Activated CD8-positive, alpha-beta memory T cell treated with anti-CD3 and anti-CD28 coated beads, Interleukin-2, amount 10 ng/mL, durations not matched to agents 7 days and 5 days (primary cell): ENCODE measurements around the gene CPVL. TPM values are rescaled to one million over a fixed set of nuclear protein-coding genes. Genes with fewer than 3 reads are reported as not detected.

Source experiments
- ATAC-seq: fragments of 150-1000 bp; cut with Tn5 transposase; one replicate; pipeline ENCODE4 v1.10.0; 2021; ENCODE audit warnings: moderate library complexity
- CTCF ChIA-PET: fragments of 350-600 bp; sonication (Branson Sonifier 250); formaldehyde crosslinking; loops from one replicate; lab custom pipeline; 2021; ENCODE audit warnings: antibody characterized with exemption; lab: Charles Lee
- DNase-seq: peaks from one replicate; pipeline ENCODE4 v3.0.0-alpha.2; 2020
- H3K27ac Mint-ChIP-seq: one replicate; pipeline ENCODE4 v1.8.0; 2021; ENCODE audit warnings: mild to moderate bottlenecking, mixed read lengths
- H3K27me3 Mint-ChIP-seq: one replicate; pipeline ENCODE4 v1.8.0; 2021; ENCODE audit warnings: mixed read lengths
- H3K36me3 Mint-ChIP-seq: one replicate; pipeline ENCODE4 v1.8.0; 2021; ENCODE audit warnings: mild to moderate bottlenecking, mixed read lengths
- H3K4me1 Mint-ChIP-seq: one replicate; pipeline ENCODE4 v1.8.0; 2021; ENCODE audit warnings: mixed read lengths
- H3K4me3 Mint-ChIP-seq: one replicate; pipeline ENCODE4 v1.8.0; 2021; ENCODE audit warnings: mild to moderate bottlenecking, moderate library complexity, mixed read lengths
- H3K9me3 Mint-ChIP-seq: one replicate; pipeline ENCODE4 v1.8.0; 2022; ENCODE audit warnings: low read depth, mixed read lengths
- total RNA-seq, 2 experiments: library from RNA; stranded (reverse); gene quantifications; one replicate each; pipeline ENCODE4 v1.2.3, GENCODE V29; 2021

The CPVL gene
- total RNA-seq, 2 experiments from 2014 or later = 0.33 to 1.8 TPM

- no peak for ATAC-seq
- no peak for DNase-seq
- CTCF ChIA-PET = no interaction called here
- Mint-ChIP-seq H3K9me3 (no peaks in the 10 kb centered on the region), H3K27me3 (peaks cover 26% of the 10 kb centered on the region), H3K4me3 (no peak overlapping the region), H3K36me3 (no peaks in the 10 kb centered on the region), H3K4me1 (no peaks in the 10 kb centered on the region), H3K27ac (no peak overlapping the region)
These were observed 75.0 kb downstream of the CPVL start for GRCh38 chr7:29071203-29071874.

- Mint-ChIP-seq H3K9me3 (no peaks in the 10 kb centered on the region), H3K4me1 (no peaks in the 10 kb centered on the region), H3K27ac (no peak overlapping the region), H3K27me3 (peaks cover 2% of the 10 kb centered on the region), H3K4me3 (no peak overlapping the region), H3K36me3 (no peaks in the 10 kb centered on the region)
- ATAC-seq (no peak), DNase-seq (no peak)
- CTCF ChIA-PET = interaction anchor here (1.3 kb wide), 1 partner anchor 40 kb away, joined by 4 read pairs; no protein-coding TSS in a partner anchor
These were observed 79.7 kb downstream of the CPVL start for GRCh38 chr7:29066641-29067040.

GRCh38 chr7:29065181-29065857 lies 81.0 kb downstream of the CPVL start:
- DNase-seq (no peak), ATAC-seq (no peak)
- H3K4me1 Mint-ChIP-seq = no peaks in the 10 kb centered on the region
- no peak overlapping the region for H3K27ac Mint-ChIP-seq
- H3K27me3 Mint-ChIP-seq = peaks cover 4% of the 10 kb centered on the region
- CTCF ChIA-PET = no interaction called here
- no peaks in the 10 kb centered on the region for H3K9me3 Mint-ChIP-seq
- no peak overlapping the region for H3K4me3 Mint-ChIP-seq
- H3K36me3 Mint-ChIP-seq = no peaks in the 10 kb centered on the region

- ATAC-seq (no peak), DNase-seq (no peak)
- Mint-ChIP-seq H3K27ac (no peak overlapping the region), H3K4me1 (no peaks in the 10 kb centered on the region), H3K9me3 (no peaks in the 10 kb centered on the region), H3K36me3 (no peaks in the 10 kb centered on the region), H3K4me3 (no peak overlapping the region), H3K27me3 (peaks cover 14% of the 10 kb centered on the region)
- CTCF ChIA-PET = no interaction called here
These were observed 82.5 kb downstream of the CPVL start for GRCh38 chr7:29063872-29064271.

- Mint-ChIP-seq H3K36me3 (no peaks in the 10 kb centered on the region), H3K27ac (no peak overlapping the region), H3K4me1 (no peaks in the 10 kb centered on the region), H3K27me3 (peaks cover 20% of the 10 kb centered on the region), H3K9me3 (no peaks in the 10 kb centered on the region), H3K4me3 (no peak overlapping the region)
- ATAC-seq = no peak
- no peak for DNase-seq
- CTCF ChIA-PET = no interaction called here
These were observed 83.1 kb downstream of the CPVL start for GRCh38 chr7:29063236-29063635.

- Mint-ChIP-seq H3K36me3 (no peaks in the 10 kb centered on the region), H3K4me1 (no peaks in the 10 kb centered on the region), H3K27ac (no peak overlapping the region), H3K4me3 (no peak overlapping the region), H3K9me3 (no peaks in the 10 kb centered on the region), H3K27me3 (peaks cover 34% of the 10 kb centered on the region)
- ATAC-seq (no peak), DNase-seq (no peak)
- CTCF ChIA-PET = no interaction called here
These were observed 93.0 kb downstream of the CPVL start for GRCh38 chr7:29053105-29053872.

- Mint-ChIP-seq H3K9me3 (peaks cover 3% of the 10 kb centered on the region), H3K4me1 (no peaks in the 10 kb centered on the region), H3K36me3 (no peaks in the 10 kb centered on the region), H3K4me3 (no peak overlapping the region), H3K27ac (no peak overlapping the region), H3K27me3 (peaks cover 38% of the 10 kb centered on the region)
- no peak for DNase-seq
- CTCF ChIA-PET = no interaction called here
- no peak for ATAC-seq
These were observed 99.4 kb downstream of the CPVL start for GRCh38 chr7:29046978-29047377.

GRCh38 chr7:29045258-29046086 lies 100.9 kb downstream of the CPVL start:
- peaks cover 35% of the 10 kb centered on the region for H3K27me3 Mint-ChIP-seq
- H3K4me1 Mint-ChIP-seq = no peaks in the 10 kb centered on the region
- DNase-seq (no peak), ATAC-seq (no peak)
- CTCF ChIA-PET = interaction anchor here (0.9 kb wide), 1 partner anchor 9 kb away, joined by 4 read pairs; no protein-coding TSS in a partner anchor
- no peak overlapping the region for H3K4me3 Mint-ChIP-seq
- H3K9me3 Mint-ChIP-seq = peaks cover 3% of the 10 kb centered on the region
- no peak overlapping the region for H3K27ac Mint-ChIP-seq
- H3K36me3 Mint-ChIP-seq = no peaks in the 10 kb centered on the region

- Mint-ChIP-seq H3K4me3 (no peak overlapping the region), H3K27me3 (peaks cover 27% of the 10 kb centered on the region), H3K9me3 (peaks cover 3% of the 10 kb centered on the region), H3K36me3 (no peaks in the 10 kb centered on the region), H3K27ac (no peak overlapping the region), H3K4me1 (peaks cover 3% of the 10 kb centered on the region)
- CTCF ChIA-PET = no interaction called here
- DNase-seq = no peak
- ATAC-seq = no peak
These were observed 101.8 kb downstream of the CPVL start for GRCh38 chr7:29044554-29044953.

GRCh38 chr7:29043576-29043975 lies 102.8 kb downstream of the CPVL start:
- peaks cover 18% of the 10 kb centered on the region for H3K27me3 Mint-ChIP-seq
- H3K4me3 Mint-ChIP-seq = no peak overlapping the region
- H3K27ac Mint-ChIP-seq = no peak overlapping the region
- no peak for DNase-seq
- CTCF ChIA-PET = no interaction called here
- H3K9me3 Mint-ChIP-seq = peaks cover 3% of the 10 kb centered on the region
- H3K36me3 Mint-ChIP-seq = no peaks in the 10 kb centered on the region
- H3K4me1 Mint-ChIP-seq = peaks cover 6% of the 10 kb centered on the region
- no peak for ATAC-seq

GRCh38 chr7:29042824-29043231 lies 103.5 kb downstream of the CPVL start:
- Mint-ChIP-seq H3K36me3 (no peaks in the 10 kb centered on the region), H3K27ac (no peak overlapping the region), H3K27me3 (peaks cover 17% of the 10 kb centered on the region), H3K9me3 (peaks cover 3% of the 10 kb centered on the region), H3K4me3 (no peak overlapping the region), H3K4me1 (peaks cover 6% of the 10 kb centered on the region)
- no peak for DNase-seq
- no peak for ATAC-seq
- CTCF ChIA-PET = no interaction called here

GRCh38 chr7:29041991-29042390 lies 104.3 kb downstream of the CPVL start:
- no peak overlapping the region for H3K27ac Mint-ChIP-seq
- H3K9me3 Mint-ChIP-seq = peaks cover 3% of the 10 kb centered on the region
- H3K4me1 Mint-ChIP-seq = peaks cover 7% of the 10 kb centered on the region
- H3K4me3 Mint-ChIP-seq = no peak overlapping the region
- H3K27me3 Mint-ChIP-seq = peaks cover 10% of the 10 kb centered on the region
- DNase-seq = no peak
- CTCF ChIA-PET = no interaction called here
- H3K36me3 Mint-ChIP-seq = no peaks in the 10 kb centered on the region
- no peak for ATAC-seq

- CTCF ChIA-PET = interaction anchor here (1.2 kb wide), 1 partner anchor 113 kb away, joined by 3 read pairs; no protein-coding TSS in a partner anchor
- Mint-ChIP-seq H3K27me3 (peaks cover 8% of the 10 kb centered on the region), H3K9me3 (peaks cover 3% of the 10 kb centered on the region), H3K27ac (no peak overlapping the region), H3K36me3 (no peaks in the 10 kb centered on the region), H3K4me1 (peaks cover 22% of the 10 kb centered on the region), H3K4me3 (no peak overlapping the region)
- DNase-seq = no peak
- no peak for ATAC-seq
These were observed 105.8 kb downstream of the CPVL start for GRCh38 chr7:29040579-29040925.
